ENCODE data around the gene ISLR. TPM values are rescaled to one million over a fixed set of nuclear protein-coding genes. Genes with fewer than 3 reads are reported as not detected.
A peak's percentile ranks its signal among the peaks of the same experiment; 100 is the strongest.

The ISLR gene
- total and polyA plus RNA-seq, 2 of the 8 experiments (the other 6 are each of a cell fraction or from before 2014, with no cell fraction given) = 0.29 to 0.35 TPM

GRCh38 chr15:74127255-74127953 lies 46.1 kb upstream of the ISLR start (continued):
- TF ChIP-seq, protein P1, sequence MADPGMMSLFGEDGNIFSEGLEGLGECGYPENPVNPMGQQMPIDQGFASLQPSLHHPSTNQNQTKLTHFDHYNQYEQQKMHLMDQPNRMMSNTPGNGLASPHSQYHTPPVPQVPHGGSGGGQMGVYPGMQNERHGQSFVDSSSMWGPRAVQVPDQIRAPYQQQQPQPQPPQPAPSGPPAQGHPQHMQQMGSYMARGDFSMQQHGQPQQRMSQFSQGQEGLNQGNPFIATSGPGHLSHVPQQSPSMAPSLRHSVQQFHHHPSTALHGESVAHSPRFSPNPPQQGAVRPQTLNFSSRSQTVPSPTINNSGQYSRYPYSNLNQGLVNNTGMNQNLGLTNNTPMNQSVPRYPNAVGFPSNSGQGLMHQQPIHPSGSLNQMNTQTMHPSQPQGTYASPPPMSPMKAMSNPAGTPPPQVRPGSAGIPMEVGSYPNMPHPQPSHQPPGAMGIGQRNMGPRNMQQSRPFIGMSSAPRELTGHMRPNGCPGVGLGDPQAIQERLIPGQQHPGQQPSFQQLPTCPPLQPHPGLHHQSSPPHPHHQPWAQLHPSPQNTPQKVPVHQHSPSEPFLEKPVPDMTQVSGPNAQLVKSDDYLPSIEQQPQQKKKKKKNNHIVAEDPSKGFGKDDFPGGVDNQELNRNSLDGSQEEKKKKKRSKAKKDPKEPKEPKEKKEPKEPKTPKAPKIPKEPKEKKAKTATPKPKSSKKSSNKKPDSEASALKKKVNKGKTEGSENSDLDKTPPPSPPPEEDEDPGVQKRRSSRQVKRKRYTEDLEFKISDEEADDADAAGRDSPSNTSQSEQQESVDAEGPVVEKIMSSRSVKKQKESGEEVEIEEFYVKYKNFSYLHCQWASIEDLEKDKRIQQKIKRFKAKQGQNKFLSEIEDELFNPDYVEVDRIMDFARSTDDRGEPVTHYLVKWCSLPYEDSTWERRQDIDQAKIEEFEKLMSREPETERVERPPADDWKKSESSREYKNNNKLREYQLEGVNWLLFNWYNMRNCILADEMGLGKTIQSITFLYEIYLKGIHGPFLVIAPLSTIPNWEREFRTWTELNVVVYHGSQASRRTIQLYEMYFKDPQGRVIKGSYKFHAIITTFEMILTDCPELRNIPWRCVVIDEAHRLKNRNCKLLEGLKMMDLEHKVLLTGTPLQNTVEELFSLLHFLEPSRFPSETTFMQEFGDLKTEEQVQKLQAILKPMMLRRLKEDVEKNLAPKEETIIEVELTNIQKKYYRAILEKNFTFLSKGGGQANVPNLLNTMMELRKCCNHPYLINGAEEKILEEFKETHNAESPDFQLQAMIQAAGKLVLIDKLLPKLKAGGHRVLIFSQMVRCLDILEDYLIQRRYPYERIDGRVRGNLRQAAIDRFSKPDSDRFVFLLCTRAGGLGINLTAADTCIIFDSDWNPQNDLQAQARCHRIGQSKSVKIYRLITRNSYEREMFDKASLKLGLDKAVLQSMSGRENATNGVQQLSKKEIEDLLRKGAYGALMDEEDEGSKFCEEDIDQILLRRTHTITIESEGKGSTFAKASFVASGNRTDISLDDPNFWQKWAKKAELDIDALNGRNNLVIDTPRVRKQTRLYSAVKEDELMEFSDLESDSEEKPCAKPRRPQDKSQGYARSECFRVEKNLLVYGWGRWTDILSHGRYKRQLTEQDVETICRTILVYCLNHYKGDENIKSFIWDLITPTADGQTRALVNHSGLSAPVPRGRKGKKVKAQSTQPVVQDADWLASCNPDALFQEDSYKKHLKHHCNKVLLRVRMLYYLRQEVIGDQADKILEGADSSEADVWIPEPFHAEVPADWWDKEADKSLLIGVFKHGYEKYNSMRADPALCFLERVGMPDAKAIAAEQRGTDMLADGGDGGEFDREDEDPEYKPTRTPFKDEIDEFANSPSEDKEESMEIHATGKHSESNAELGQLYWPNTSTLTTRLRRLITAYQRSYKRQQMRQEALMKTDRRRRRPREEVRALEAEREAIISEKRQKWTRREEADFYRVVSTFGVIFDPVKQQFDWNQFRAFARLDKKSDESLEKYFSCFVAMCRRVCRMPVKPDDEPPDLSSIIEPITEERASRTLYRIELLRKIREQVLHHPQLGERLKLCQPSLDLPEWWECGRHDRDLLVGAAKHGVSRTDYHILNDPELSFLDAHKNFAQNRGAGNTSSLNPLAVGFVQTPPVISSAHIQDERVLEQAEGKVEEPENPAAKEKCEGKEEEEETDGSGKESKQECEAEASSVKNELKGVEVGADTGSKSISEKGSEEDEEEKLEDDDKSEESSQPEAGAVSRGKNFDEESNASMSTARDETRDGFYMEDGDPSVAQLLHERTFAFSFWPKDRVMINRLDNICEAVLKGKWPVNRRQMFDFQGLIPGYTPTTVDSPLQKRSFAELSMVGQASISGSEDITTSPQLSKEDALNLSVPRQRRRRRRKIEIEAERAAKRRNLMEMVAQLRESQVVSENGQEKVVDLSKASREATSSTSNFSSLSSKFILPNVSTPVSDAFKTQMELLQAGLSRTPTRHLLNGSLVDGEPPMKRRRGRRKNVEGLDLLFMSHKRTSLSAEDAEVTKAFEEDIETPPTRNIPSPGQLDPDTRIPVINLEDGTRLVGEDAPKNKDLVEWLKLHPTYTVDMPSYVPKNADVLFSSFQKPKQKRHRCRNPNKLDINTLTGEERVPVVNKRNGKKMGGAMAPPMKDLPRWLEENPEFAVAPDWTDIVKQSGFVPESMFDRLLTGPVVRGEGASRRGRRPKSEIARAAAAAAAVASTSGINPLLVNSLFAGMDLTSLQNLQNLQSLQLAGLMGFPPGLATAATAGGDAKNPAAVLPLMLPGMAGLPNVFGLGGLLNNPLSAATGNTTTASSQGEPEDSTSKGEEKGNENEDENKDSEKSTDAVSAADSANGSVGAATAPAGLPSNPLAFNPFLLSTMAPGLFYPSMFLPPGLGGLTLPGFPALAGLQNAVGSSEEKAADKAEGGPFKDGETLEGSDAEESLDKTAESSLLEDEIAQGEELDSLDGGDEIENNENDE (IDR thresholded peaks at IDR 0.05; ENCODE audit: insufficient replicate concordance, low read length) = no peak
- TF ChIP-seq RFX5 (IDR thresholded peaks at IDR 0.05; ENCODE audit: borderline replicate concordance, low read depth, low read length) (no peak), POU5F1 (IDR thresholded peaks at IDR 0.05; ENCODE audit: low read depth, low read length) (no peak), ASH2L (IDR thresholded peaks at IDR 0.05; ENCODE audit: low read length) (peak; percentile 26), RAD21 (IDR thresholded peaks at IDR 0.05 in 1 of 2, conservative IDR thresholded peaks at IDR 0.05 in 1 of 2; ENCODE audit: low read depth in 2 of 2, low read length in 2 of 2) (peak; percentile 96 to 99), HDAC6 (IDR thresholded peaks at IDR 0.05; ENCODE audit: low read depth, low read length) (no peak), GTF2F1 (IDR thresholded peaks at IDR 0.05; ENCODE audit: borderline replicate concordance, low read depth, low read length) (no peak)
- TF ChIP-seq, protein P2, sequence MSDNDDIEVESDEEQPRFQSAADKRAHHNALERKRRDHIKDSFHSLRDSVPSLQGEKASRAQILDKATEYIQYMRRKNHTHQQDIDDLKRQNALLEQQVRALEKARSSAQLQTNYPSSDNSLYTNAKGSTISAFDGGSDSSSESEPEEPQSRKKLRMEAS (IDR thresholded peaks at IDR 0.05) = peak; percentile 78
- TF ChIP-seq, protein P3, sequence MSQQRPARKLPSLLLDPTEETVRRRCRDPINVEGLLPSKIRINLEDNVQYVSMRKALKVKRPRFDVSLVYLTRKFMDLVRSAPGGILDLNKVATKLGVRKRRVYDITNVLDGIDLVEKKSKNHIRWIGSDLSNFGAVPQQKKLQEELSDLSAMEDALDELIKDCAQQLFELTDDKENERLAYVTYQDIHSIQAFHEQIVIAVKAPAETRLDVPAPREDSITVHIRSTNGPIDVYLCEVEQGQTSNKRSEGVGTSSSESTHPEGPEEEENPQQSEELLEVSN (IDR thresholded peaks at IDR 0.05) = peak; percentile 21; the same call in 1 of the 2 replicates

All from H1 (cell line).